OCI-LY3 (cell line): Measurements from ENCODE around the gene LRRC17.

Experiments
- CTCF ChIP-seq: fragments of 200-600, 300-600 bp; sonication (generic); IDR thresholded peaks from 2 replicates; pipeline ENCODE4 v1.5.1; 2014; ENCODE audit warnings: antibody characterized with exemption, low read length, low read depth
- EZH2phosphoT487 ChIP-seq: fragments of 200-600 bp; shearing (Covaris generic); IDR thresholded peaks from 2 replicates; pipeline ENCODE4 v1.6.1; 2018; ENCODE audit warnings: antibody characterized with exemption, mixed run types, low read depth

- TF ChIP-seq CTCF (no peak), EZH2phosphoT487 (no peak)
Measured at GRCh38 chr7:102874166-102874829, 38.5 kb upstream of the LRRC17 start.
